Nephron (organoid): ENCODE measurements around the gene FPGS.
A peak's percentile ranks its signal among the peaks of the same experiment; 100 is the strongest.

Experiments used
- H3K27ac Mint-ChIP-seq, 3 experiments: 2 replicates each; pipeline ENCODE4 v1.8.0; 2020; ENCODE audit warnings: mixed read lengths in 3 of 3, mild to moderate bottlenecking in 2 of 3, moderate library complexity in 1 of 3
- H3K27me3 Mint-ChIP-seq: 2 replicates; pipeline ENCODE4 v1.8.0; 2021; ENCODE audit warnings: low read depth, mild to moderate bottlenecking, moderate library complexity, mixed read lengths
- H3K36me3 Mint-ChIP-seq: 2 replicates; pipeline ENCODE4 v1.8.0; 2020; ENCODE audit warnings: low read depth, mixed read lengths
- H3K4me1 Mint-ChIP-seq: 2 replicates; pipeline ENCODE4 v1.8.0; 2020; ENCODE audit warnings: mixed read lengths
- H3K4me3 Mint-ChIP-seq, 3 experiments: 2 replicates each; pipeline ENCODE4 v1.8.0; 2020; ENCODE audit warnings: mild to moderate bottlenecking in 3 of 3, mixed read lengths in 3 of 3, moderate library complexity in 2 of 3
- H3K9me3 Mint-ChIP-seq: 2 replicates; pipeline ENCODE4 v1.8.0; 2020; ENCODE audit warnings: mixed read lengths
- TF ChIP-seq, protein P1 (sequence below), 3 experiments: fragments of 200-600 bp; sonication (generic); IDR thresholded peaks; one replicate each; pipeline ENCODE4 v1.5.0; 2021; ENCODE audit warnings: antibody characterized with exemption in 3 of 3; ENCODE audit not compliant: unreplicated experiment in 3 of 3

The FPGS gene

DNA sequence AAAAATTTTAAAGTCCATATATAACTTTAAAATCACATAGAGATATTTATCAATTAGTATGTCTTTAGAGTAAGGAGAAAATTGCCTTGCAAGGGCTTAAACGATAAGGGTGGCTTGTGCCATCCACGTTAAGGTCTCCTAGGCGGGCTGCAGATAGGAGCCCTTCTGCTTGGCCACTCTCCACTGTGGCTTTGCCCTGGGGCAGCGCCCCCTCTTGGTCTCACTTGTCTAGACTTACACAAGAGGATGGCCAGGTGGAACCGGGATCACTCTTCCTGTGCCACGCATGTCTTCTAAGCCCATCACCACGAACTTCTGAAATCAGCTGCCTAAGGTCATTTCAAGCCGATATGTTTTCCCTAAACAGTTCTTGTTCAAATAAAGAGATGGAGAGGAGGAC, 2.9 kb downstream of the FPGS start:
- Mint-ChIP-seq H3K4me1 (peaks cover 17% of the 10 kb centered on the region), H3K27ac (no peak overlapping the region), H3K27me3 (no peaks in the 10 kb centered on the region), H3K36me3 (peaks cover 19% of the 10 kb centered on the region), H3K4me3 (peak overlapping the region in 2 of 3 experiments; percentile 9 to 67), H3K9me3 (no peaks in the 10 kb centered on the region)
- TF ChIP-seq, protein P1, sequence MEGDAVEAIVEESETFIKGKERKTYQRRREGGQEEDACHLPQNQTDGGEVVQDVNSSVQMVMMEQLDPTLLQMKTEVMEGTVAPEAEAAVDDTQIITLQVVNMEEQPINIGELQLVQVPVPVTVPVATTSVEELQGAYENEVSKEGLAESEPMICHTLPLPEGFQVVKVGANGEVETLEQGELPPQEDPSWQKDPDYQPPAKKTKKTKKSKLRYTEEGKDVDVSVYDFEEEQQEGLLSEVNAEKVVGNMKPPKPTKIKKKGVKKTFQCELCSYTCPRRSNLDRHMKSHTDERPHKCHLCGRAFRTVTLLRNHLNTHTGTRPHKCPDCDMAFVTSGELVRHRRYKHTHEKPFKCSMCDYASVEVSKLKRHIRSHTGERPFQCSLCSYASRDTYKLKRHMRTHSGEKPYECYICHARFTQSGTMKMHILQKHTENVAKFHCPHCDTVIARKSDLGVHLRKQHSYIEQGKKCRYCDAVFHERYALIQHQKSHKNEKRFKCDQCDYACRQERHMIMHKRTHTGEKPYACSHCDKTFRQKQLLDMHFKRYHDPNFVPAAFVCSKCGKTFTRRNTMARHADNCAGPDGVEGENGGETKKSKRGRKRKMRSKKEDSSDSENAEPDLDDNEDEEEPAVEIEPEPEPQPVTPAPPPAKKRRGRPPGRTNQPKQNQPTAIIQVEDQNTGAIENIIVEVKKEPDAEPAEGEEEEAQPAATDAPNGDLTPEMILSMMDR (IDR thresholded peaks at IDR 0.05; ENCODE audit: unreplicated experiment in 3 of 3), result peak in 2 of 3 experiments; percentile 15 to 38

DNA sequence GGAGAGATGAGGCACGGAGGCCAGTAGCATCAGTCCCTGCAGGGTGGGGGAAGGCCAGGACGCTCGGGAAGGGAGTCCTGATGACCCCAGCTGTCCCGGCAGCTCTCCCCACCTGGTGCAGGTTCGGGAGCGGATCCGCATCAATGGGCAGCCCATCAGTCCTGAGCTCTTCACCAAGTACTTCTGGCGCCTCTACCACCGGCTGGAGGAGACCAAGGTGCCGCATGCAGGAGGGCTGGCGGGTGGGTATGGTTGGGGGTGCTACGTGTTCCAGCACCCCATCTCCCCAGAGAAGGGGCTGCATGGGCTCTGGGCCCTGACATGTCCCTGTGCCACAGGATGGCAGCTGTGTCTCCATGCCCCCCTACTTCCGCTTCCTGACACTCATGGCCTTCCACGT, 4.2 kb downstream of the FPGS start:
- Mint-ChIP-seq H3K27ac (no peak overlapping the region), H3K27me3 (no peaks in the 10 kb centered on the region), H3K4me1 (peaks cover 10% of the 10 kb centered on the region), H3K9me3 (no peaks in the 10 kb centered on the region), H3K4me3 (no peak overlapping the region), H3K36me3 (peaks cover 19% of the 10 kb centered on the region)
- TF ChIP-seq, protein P1 (IDR thresholded peaks at IDR 0.05; ENCODE audit: unreplicated experiment in 3 of 3), result no peak

DNA sequence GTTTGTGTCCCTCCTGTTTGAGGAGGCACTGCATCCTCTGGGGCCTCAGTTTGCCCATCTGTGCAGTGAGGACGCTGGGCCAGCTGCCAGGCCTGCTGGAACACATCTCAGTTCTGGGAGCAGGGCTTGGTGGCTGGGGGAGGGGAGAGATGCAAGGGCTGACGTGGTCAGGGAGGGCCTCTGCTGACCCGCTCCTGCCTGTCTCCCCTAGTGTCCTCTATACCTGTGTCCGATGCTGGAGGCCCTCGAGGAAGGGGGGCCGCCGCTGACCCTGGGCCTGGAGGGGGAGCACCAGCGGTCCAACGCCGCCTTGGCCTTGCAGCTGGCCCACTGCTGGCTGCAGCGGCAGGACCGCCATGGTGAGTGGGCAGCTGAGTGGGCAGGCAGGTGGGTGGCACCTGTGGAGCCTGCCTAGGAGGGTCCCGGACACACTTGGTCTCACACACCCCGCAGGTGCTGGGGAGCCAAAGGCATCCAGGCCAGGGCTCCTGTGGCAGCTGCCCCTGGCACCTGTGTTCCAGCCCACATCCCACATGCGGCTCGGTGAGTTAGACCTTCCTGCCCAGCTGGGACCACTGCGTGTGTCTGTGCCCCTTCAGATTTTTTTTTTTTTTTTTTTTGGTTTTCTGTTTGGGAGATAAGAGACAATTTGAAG, 5.8 kb downstream of the FPGS start:
- Mint-ChIP-seq H3K27ac (no peak overlapping the region), H3K9me3 (no peaks in the 10 kb centered on the region), H3K4me1 (no peaks in the 10 kb centered on the region), H3K36me3 (peaks cover 22% of the 10 kb centered on the region), H3K4me3 (no peak overlapping the region), H3K27me3 (no peaks in the 10 kb centered on the region)
- TF ChIP-seq, protein P1 (IDR thresholded peaks at IDR 0.05; ENCODE audit: unreplicated experiment in 3 of 3), result no peak

DNA sequence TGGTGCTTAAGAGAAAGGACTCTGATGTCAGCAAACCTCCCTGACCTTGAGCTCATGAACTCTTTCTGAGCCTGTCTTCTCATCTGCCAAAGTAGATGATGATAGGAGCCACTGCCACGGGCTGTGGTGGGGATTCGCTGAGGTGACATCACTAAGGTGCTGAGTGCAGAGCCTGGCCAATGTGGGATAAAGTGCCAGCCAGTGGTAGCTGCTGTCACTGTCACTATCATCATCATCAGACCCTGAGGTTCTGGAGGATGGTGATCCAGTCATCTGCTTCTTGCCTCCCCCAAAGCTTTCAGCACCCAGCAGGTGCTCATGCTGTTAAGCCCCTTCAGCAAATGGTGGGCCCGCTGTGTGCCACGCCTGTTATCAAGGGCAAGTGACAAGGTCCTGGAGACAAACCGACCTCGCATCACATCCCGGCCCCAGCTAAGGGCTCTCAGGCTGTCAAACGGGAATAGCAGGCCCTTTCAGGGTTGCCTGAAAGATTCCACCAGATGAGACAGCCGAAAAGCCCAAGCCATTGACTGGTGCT, 6.4 kb downstream of the FPGS start:
- no peaks in the 10 kb centered on the region for H3K27me3 Mint-ChIP-seq
- H3K36me3 Mint-ChIP-seq, result peaks cover 22% of the 10 kb centered on the region
- H3K4me1 Mint-ChIP-seq, result no peaks in the 10 kb centered on the region
- H3K27ac Mint-ChIP-seq, result no peak overlapping the region
- TF ChIP-seq, protein P1 (IDR thresholded peaks at IDR 0.05; ENCODE audit: unreplicated experiment in 3 of 3), result no peak
- H3K9me3 Mint-ChIP-seq, result no peaks in the 10 kb centered on the region
- H3K4me3 Mint-ChIP-seq, result peak overlapping the region in 1 of 3 experiments; percentile 56

DNA sequence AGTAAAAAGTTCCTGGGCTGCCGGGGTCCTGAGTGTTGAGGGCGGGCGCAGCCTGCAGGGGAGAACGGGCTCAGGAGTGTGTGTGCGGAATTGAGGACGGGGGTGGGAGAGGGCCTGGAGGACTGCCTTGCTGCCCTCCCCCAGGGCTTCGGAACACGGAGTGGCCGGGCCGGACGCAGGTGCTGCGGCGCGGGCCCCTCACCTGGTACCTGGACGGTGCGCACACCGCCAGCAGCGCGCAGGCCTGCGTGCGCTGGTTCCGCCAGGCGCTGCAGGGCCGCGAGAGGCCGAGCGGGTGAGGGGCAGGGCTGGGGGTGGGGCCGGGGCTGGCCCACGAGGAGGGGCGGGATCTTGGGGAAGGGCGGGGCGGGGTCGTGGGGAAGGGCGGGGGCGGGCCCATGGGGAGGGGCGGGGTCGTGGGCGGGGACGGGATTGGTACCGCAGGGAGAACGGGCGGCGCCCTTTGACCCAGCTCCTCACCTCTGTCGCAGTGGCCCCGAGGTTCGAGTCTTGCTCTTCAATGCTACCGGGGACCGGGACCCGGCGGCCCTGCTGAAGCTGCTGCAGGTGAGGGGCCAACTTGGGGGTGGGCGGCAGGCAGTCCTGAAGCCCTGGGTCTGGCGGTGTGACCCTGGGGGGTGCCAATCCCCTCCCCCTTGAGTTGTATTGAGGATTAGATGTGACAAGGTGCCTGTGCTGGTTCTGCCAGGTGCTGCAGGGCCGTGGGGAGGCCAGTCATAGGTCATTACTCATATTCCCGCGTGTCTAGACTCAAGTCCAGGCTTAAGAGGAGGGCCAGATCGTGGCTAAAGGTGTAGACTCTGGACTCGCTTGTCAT, 7.1 kb downstream of the FPGS start:
- TF ChIP-seq, protein P1 (IDR thresholded peaks at IDR 0.05; ENCODE audit: unreplicated experiment in 3 of 3), result no peak
- Mint-ChIP-seq H3K4me3 (peak overlapping the region in 1 of 3 experiments; percentile 56), H3K9me3 (no peaks in the 10 kb centered on the region), H3K4me1 (no peaks in the 10 kb centered on the region), H3K36me3 (peaks cover 22% of the 10 kb centered on the region), H3K27ac (no peak overlapping the region), H3K27me3 (no peaks in the 10 kb centered on the region)
